BE2C (cell line): ENCODE measurements around the gene HECTD4.

Experiments
- DNase-seq: peaks from one replicate; pipeline ENCODE4 v3.0.0-alpha.2; 2020
- H3K27me3 ChIP-seq: fragments of 250-450 bp; sonication (Bioruptor Pico); 2 replicates; pipeline ENCODE4 v1.5.1; 2020; ENCODE audit warnings: mild to moderate bottlenecking
- H3K36me3 ChIP-seq: fragments of 250-450 bp; sonication (Bioruptor Pico); 2 replicates; pipeline ENCODE4 v1.5.1; 2020; ENCODE audit warnings: mild to moderate bottlenecking
- H3K4me1 ChIP-seq: fragments of 250-450 bp; sonication (Bioruptor Pico); 2 replicates; pipeline ENCODE4 v1.5.1; 2020
- H3K4me3 ChIP-seq: 2 replicates; pipeline ENCODE4 v1.5.1; 2011; ENCODE audit warnings: low read depth, low read length
- H3K9me3 ChIP-seq: fragments of 250-450 bp; sonication (Bioruptor Pico); 2 replicates; pipeline ENCODE4 v1.5.1; 2020
- CTCF ChIP-seq: IDR thresholded peaks from 2 replicates; pipeline ENCODE4 v1.5.1; 2012; ENCODE audit warnings: mild to moderate bottlenecking, low read depth, low read length

Gene HECTD4

GRCh38 chr12:112207397-112207924 lies 174.8 kb downstream of the HECTD4 start:
- Histone ChIP-seq H3K4me3 (no peak overlapping the region), H3K9me3 (no peaks in the 10 kb centered on the region), H3K4me1 (no peaks in the 10 kb centered on the region), H3K27me3 (no peaks in the 10 kb centered on the region), H3K36me3 (peaks cover 32% of the 10 kb centered on the region)
- no peak for DNase-seq
- no peak for TF ChIP-seq CTCF

GRCh38 chr12:112206944-112207343 lies 175.3 kb downstream of the HECTD4 start:
- H3K9me3 ChIP-seq, result no peaks in the 10 kb centered on the region
- H3K4me1 ChIP-seq, result no peaks in the 10 kb centered on the region
- no peak for TF ChIP-seq CTCF
- DNase-seq, result no peak
- H3K27me3 ChIP-seq, result no peaks in the 10 kb centered on the region
- peaks cover 26% of the 10 kb centered on the region for H3K36me3 ChIP-seq
- H3K4me3 ChIP-seq, result no peak overlapping the region

GRCh38 chr12:112199136-112199535 lies 183.1 kb downstream of the HECTD4 start:
- H3K36me3 ChIP-seq, result peaks cover 28% of the 10 kb centered on the region

GRCh38 chr12:112198120-112198733 lies 184.0 kb downstream of the HECTD4 start:
- Histone ChIP-seq H3K36me3 (peaks cover 27% of the 10 kb centered on the region), H3K27me3 (no peaks in the 10 kb centered on the region)
- TF ChIP-seq CTCF, result peak; percentile 84

More at GRCh38 chr12:112199136-112199535, 183.1 kb downstream of the HECTD4 start:
- no peak overlapping the region for H3K4me3 ChIP-seq
- no peak for TF ChIP-seq CTCF
- no peaks in the 10 kb centered on the region for H3K27me3 ChIP-seq
- H3K4me1 ChIP-seq, result no peaks in the 10 kb centered on the region
- DNase-seq, result no peak
- H3K9me3 ChIP-seq, result no peaks in the 10 kb centered on the region

GRCh38 chr12:112196196-112196875 lies 185.9 kb downstream of the HECTD4 start:
- TF ChIP-seq CTCF, result no peak
- Histone ChIP-seq H3K9me3 (no peaks in the 10 kb centered on the region), H3K4me3 (no peak overlapping the region), H3K27me3 (no peaks in the 10 kb centered on the region), H3K4me1 (no peaks in the 10 kb centered on the region), H3K36me3 (peaks cover 36% of the 10 kb centered on the region)
- DNase-seq, result no peak

More at GRCh38 chr12:112198120-112198733, 184.0 kb downstream of the HECTD4 start:
- no peaks in the 10 kb centered on the region for H3K4me1 ChIP-seq
- no peak overlapping the region for H3K4me3 ChIP-seq
- DNase-seq, result peak; percentile 80
- no peaks in the 10 kb centered on the region for H3K9me3 ChIP-seq

GRCh38 chr12:112194601-112195247 lies 187.5 kb downstream of the HECTD4 start:
- DNase-seq, result no peak
- Histone ChIP-seq H3K9me3 (no peaks in the 10 kb centered on the region), H3K27me3 (no peaks in the 10 kb centered on the region), H3K4me3 (no peak overlapping the region), H3K4me1 (no peaks in the 10 kb centered on the region), H3K36me3 (peaks cover 37% of the 10 kb centered on the region)
- no peak for TF ChIP-seq CTCF
